Naive thymus-derived CD4-positive, alpha-beta T cell (primary cell): ENCODE data around the gene LARGE2. TPM values are rescaled to one million over a fixed set of nuclear protein-coding genes. Genes with fewer than 3 reads are reported as not detected.
A peak's percentile ranks its signal among the peaks of the same experiment; 100 is the strongest.

Experiments
- ATAC-seq: fragments of 150-1000 bp; cut with Tn5 transposase; 2 replicates; pipeline ENCODE4 v1.10.0; 2021; ENCODE audit warnings: mild to moderate bottlenecking, moderate library complexity
- CTCF ChIA-PET: fragments of 350-600 bp; sonication (Branson Sonifier 250); formaldehyde crosslinking; loops from one replicate; lab custom pipeline; 2021; ENCODE audit warnings: antibody characterized with exemption; lab: Charles Lee
- POLR2A ChIA-PET: fragments of 350-600 bp; sonication (Branson Sonifier 250); formaldehyde crosslinking; loops from one replicate; lab custom pipeline; 2021; ENCODE audit warnings: antibody characterized with exemption, inconsistent platforms; lab: Charles Lee
- DNase-seq, 9 donors: peaks; one replicate each; pipeline versions ENCODE4 v3.0.0 to v3.0.0-alpha.2; 2020 to 2022; ENCODE audit warnings: mixed read lengths in 1 of 9
- H3K27ac ChIP-seq: one replicate; pipeline ENCODE4 v1.7.0; 2013; ENCODE audit warnings: mild to moderate bottlenecking, low read depth, low read length, moderate library complexity
- H3K27me3 ChIP-seq, 2 donors: one replicate each; pipeline ENCODE4 v1.7.0; 2013; ENCODE audit warnings: low read length in 2 of 2, mild to moderate bottlenecking in 2 of 2, moderate library complexity in 2 of 2; ENCODE audit not compliant: control insufficient read depth in 2 of 2, insufficient read depth in 2 of 2
- H3K36me3 ChIP-seq, 3 experiments: 1 replicate in 2 of 3; 2 replicates in 1 of 3; pipeline ENCODE4 v1.7.0; 2013; ENCODE audit warnings: low read length in 3 of 3, mild to moderate bottlenecking in 3 of 3, moderate library complexity in 1 of 3; ENCODE audit not compliant: insufficient read depth in 3 of 3, control insufficient read depth in 2 of 3
- H3K4me1 ChIP-seq, 2 donors: one replicate each; pipeline ENCODE4 v1.7.0; 2013; ENCODE audit warnings: low read length in 2 of 2, mild to moderate bottlenecking in 2 of 2, moderate library complexity in 1 of 2; ENCODE audit not compliant: control insufficient read depth in 2 of 2, insufficient read depth in 2 of 2
- H3K4me3 ChIP-seq: 2 replicates; pipeline ENCODE4 v1.7.0; 2013; ENCODE audit warnings: mild to moderate bottlenecking, low read length
- H3K9me3 ChIP-seq, 3 experiments: 1 replicate in 2 of 3; 2 replicates in 1 of 3; pipeline ENCODE4 v1.7.0; 2013; ENCODE audit warnings: low read length in 3 of 3; ENCODE audit not compliant: control insufficient read depth in 2 of 3
- H3K27ac Mint-ChIP-seq, 9 donors: one replicate each; pipeline ENCODE4 v1.8.0; 2020 to 2022; ENCODE audit warnings: mixed read lengths in 9 of 9, mild to moderate bottlenecking in 8 of 9, moderate library complexity in 5 of 9, inconsistent platforms in 2 of 9
- H3K27me3 Mint-ChIP-seq, 5 donors: one replicate each; pipeline ENCODE4 v1.8.0; 2021 to 2022; ENCODE audit warnings: mixed read lengths in 5 of 5, mild to moderate bottlenecking in 1 of 5
- H3K36me3 Mint-ChIP-seq, 5 donors: one replicate each; pipeline ENCODE4 v1.8.0; 2020 to 2022; ENCODE audit warnings: mixed read lengths in 5 of 5, mild to moderate bottlenecking in 3 of 5, inconsistent platforms in 1 of 5
- H3K4me1 Mint-ChIP-seq, 7 donors: one replicate each; pipeline ENCODE4 v1.8.0; 2020 to 2022; ENCODE audit warnings: mixed read lengths in 7 of 7, mild to moderate bottlenecking in 3 of 7, inconsistent platforms in 1 of 7
- H3K4me3 Mint-ChIP-seq, 10 donors: one replicate each; pipeline ENCODE4 v1.8.0; 2020 to 2022; ENCODE audit warnings: mild to moderate bottlenecking in 10 of 10, mixed read lengths in 10 of 10, moderate library complexity in 6 of 10, inconsistent platforms in 2 of 10
- H3K9me3 Mint-ChIP-seq, 11 donors: one replicate each; pipeline ENCODE4 v1.8.0; 2020 to 2022; ENCODE audit warnings: mixed read lengths in 11 of 11, mild to moderate bottlenecking in 4 of 11, inconsistent platforms in 1 of 11, moderate library complexity in 1 of 11
- intact Hi-C, 2 donors: fragments of 100-400 bp; cut with micrococcal nuclease; formaldehyde crosslinking; loops; one replicate each; pipeline ENCODE4 v1.15.1; 2023
- polyA plus RNA-seq, 2 donors: library from polyadenylated mRNA; unstranded; fragments of 300-500 nt; fragmentation: Illumina TruSeq; gene quantifications; one replicate each; pipeline ENCODE4 v1.2.3, GENCODE V29; 2021
- total RNA-seq, 6 experiments: library from RNA in 5 of 6; stranded (reverse) in 5 of 6; gene quantifications; 1 replicate in 5 of 6; 2 replicates in 1 of 6; pipeline ENCODE4 v1.2.3 and lab custom pipeline; 2021 to 2026

LARGE2 gene
- total and polyA plus RNA-seq, 7 experiments from 2014 or later: 0.24 to 4.8 (median 1.6) TPM; not detected in 1

DNA sequence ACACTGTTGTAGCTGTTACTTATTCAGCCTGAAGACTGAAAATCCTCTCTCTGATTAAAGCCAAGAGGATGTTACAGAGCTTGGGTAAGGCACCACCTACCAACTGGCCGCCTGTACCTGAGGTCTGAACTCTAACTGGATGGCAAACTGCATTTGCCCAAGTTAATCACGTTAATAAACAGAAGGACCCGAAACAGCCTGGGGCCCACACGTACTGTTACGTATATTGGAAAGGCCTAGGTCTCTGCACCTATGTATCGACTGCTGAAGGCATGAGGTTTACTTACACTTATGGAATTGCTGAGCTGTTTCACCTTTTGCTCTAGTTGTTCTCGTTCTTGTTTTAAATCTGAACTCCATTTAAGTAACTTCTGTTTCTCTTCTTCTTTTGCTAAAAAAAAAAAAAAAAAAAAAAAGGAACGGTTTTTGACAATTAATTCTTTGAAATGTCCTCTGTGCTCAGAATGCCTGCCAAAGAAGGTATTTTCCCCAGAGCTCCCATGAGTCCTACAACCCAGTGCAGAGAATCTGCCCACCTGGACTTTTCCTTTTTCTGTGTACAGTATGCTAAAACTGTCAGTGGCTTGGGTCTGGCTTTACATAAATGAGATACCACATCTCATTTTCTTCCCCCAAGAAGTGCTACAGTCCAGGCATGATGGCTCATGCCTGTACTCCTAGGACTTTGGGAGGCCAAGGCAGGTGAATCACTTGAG lies 13.1 kb downstream of the LARGE2 start:
- Mint-ChIP-seq H3K27me3 (no peaks in the 10 kb centered on the region), H3K9me3 (no peaks in the 10 kb centered on the region), H3K27ac (no peak overlapping the region), H3K4me3 (no peak overlapping the region), H3K36me3 (peaks cover 0 to 33% (median 3%) of the 10 kb centered on the region in 5 donors), H3K4me1 (peaks cover 7 to 23% (median 11%) of the 10 kb centered on the region in 7 donors)
- DNase-seq: no peak
- no peak overlapping the region for H3K27ac ChIP-seq
- peaks cover 4 to 60% (median 14%) of the 10 kb centered on the region in 3 experiments for H3K36me3 ChIP-seq
- peaks cover 12 to 15% of the 10 kb centered on the region in 2 donors for H3K4me1 ChIP-seq
- H3K27me3 ChIP-seq: no peaks in the 10 kb centered on the region
- no peak overlapping the region for H3K4me3 ChIP-seq
- intact Hi-C loops: no loop called here
- H3K9me3 ChIP-seq: no peaks in the 10 kb centered on the region
- ATAC-seq: no peak
- CTCF ChIA-PET: interaction anchor here (0.5 to 1.3 kb wide), 2 partner anchors 29 to 98 kb away, joined by 3 to 5 read pairs; no protein-coding TSS in a partner anchor
- POLR2A ChIA-PET: no interaction called here

DNA sequence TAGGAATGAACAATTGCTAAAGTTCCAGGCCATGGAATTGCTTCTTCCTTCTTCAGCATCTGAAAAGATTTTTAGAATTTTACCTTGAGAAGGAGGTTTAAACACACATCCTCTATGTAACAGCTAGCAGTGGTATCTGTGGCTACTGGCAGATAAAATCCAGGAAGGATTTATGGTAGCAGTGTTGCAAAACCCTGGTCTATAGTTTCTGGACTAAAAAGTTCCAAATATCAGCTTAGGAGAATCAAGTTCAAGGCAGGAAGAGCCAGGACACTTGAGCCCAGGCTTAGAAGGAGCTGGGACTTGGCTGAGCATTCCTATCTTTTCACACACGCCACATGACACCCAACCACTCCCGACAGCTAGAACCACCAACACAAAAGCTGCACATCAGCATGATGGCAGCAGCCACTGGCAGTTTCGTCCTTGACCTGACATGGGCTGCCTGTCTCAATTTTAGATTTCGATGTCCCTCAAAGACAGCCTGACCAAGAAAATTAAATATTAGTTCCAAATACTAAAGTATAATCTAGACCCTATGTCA lies 14.1 kb downstream of the LARGE2 start:
- POLR2A ChIA-PET: no interaction called here
- CTCF ChIA-PET: interaction anchor here (1.3 kb wide), 1 partner anchor 28 kb away, joined by 5 read pairs; no protein-coding TSS in a partner anchor
- Histone ChIP-seq H3K27me3 (no peaks in the 10 kb centered on the region), H3K27ac (no peak overlapping the region), H3K9me3 (no peaks in the 10 kb centered on the region), H3K4me1 (peaks cover 2 to 4% of the 10 kb centered on the region in 2 donors), H3K4me3 (no peak overlapping the region), H3K36me3 (peaks cover 4 to 63% (median 14%) of the 10 kb centered on the region in 3 experiments)
- Mint-ChIP-seq H3K4me1 (peaks cover under 1 to 12% (median 2%) of the 10 kb centered on the region in 7 donors), H3K4me3 (no peak overlapping the region), H3K27me3 (no peaks in the 10 kb centered on the region), H3K27ac (peak overlapping the region in 1 of 9 donors; percentile 50), H3K9me3 (no peaks in the 10 kb centered on the region), H3K36me3 (peaks cover 0 to 31% (median 3%) of the 10 kb centered on the region in 5 donors)
- intact Hi-C loops: no loop called here
- no peak for DNase-seq
- no peak for ATAC-seq

DNA sequence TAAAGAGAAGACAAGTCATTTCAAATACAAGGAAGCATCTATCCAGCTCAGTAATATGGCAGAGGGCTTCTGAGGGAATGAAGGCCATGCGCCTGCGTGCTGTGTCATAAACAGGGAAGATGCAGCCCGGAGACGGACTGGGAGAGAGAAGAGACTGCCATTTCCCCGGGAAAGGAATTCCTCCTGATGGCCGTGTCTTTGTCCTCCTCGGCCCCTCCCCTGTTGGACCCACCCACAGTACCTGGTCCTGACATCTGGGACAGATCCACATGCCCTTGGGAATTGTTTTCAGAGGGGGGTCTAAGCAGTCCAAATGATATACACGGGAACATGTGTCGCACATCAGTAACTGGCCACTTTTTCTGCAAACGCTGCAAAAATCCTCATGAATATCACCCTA lies 15.5 kb downstream of the LARGE2 start:
- Histone ChIP-seq H3K27me3 (no peaks in the 10 kb centered on the region), H3K9me3 (no peaks in the 10 kb centered on the region), H3K27ac (no peak overlapping the region), H3K36me3 (peaks cover 4 to 60% (median 8%) of the 10 kb centered on the region in 3 experiments), H3K4me1 (no peaks in the 10 kb centered on the region), H3K4me3 (no peak overlapping the region)
- intact Hi-C loops: no loop called here
- Mint-ChIP-seq H3K27ac (no peak overlapping the region), H3K36me3 (peaks cover 0 to 42% (median 5%) of the 10 kb centered on the region in 5 donors), H3K9me3 (no peaks in the 10 kb centered on the region), H3K4me3 (no peak overlapping the region), H3K4me1 (no peaks in the 10 kb centered on the region), H3K27me3 (no peaks in the 10 kb centered on the region)
- ChIA-PET POLR2A (interaction anchor here (0.6 kb wide), 1 partner anchor 563 kb away, joined by 3 read pairs; no protein-coding TSS in a partner anchor), CTCF (no interaction called here)
- ATAC-seq: no peak
- no peak for DNase-seq

DNA sequence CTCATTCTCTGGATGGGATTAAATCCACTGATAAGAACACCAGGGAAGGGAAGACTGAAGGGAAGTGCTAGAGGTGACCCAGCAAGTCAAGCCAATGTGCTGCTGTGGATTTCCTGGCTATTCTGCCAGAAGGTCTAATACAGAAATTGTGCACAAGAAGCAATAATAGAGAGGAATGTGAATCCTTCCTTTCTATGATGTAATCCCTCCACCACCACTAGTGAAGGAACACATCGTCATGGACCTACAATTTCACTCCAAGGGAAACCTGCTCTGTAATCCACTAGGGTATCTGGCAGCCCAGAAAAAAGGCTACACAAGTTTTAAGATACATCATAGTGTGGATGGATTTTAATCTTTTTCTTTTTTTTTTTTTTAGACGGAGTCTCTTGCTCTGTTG lies 17.4 kb downstream of the LARGE2 start:
- H3K27ac Mint-ChIP-seq: no peak overlapping the region
- Histone ChIP-seq H3K4me3 (no peak overlapping the region), H3K9me3 (no peaks in the 10 kb centered on the region), H3K27ac (no peak overlapping the region), H3K27me3 (no peaks in the 10 kb centered on the region), H3K4me1 (no peaks in the 10 kb centered on the region), H3K36me3 (peaks cover 4 to 50% (median 5%) of the 10 kb centered on the region in 3 experiments)
- no peaks in the 10 kb centered on the region for H3K4me1 Mint-ChIP-seq
- ATAC-seq (no peak), DNase-seq (no peak)
- no peaks in the 10 kb centered on the region for H3K9me3 Mint-ChIP-seq
- H3K36me3 Mint-ChIP-seq: peaks cover 0 to 48% (median 12%) of the 10 kb centered on the region in 5 donors
- intact Hi-C loops: no loop called here
- ChIA-PET POLR2A (interaction anchor here (0.6 kb wide), 1 partner anchor 811 kb away, joined by 4 read pairs; no protein-coding TSS in a partner anchor), CTCF (no interaction called here)
- H3K4me3 Mint-ChIP-seq: no peak overlapping the region
- H3K27me3 Mint-ChIP-seq: no peaks in the 10 kb centered on the region

DNA sequence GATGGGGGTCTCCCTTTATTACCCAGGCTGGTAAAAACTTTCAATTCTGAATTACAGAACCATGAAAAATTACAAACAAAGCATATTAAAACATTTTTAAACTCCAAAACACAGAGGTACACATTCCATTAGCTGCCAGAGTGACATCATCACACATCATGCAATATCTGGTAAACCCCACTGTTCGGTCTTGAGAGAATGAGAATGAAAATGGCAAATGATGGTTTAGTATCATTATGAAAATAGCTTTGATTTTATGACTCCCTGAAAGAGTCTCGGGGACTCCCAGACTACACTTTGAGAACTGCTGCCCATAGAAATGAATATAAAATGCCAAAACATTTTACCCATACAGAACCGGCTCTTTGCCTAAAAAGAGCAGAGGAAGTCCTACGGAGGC lies 18.8 kb downstream of the LARGE2 start:
- Mint-ChIP-seq H3K4me1 (peaks cover 0 to 3% (median 0%) of the 10 kb centered on the region in 7 donors), H3K27ac (no peak overlapping the region), H3K27me3 (no peaks in the 10 kb centered on the region), H3K9me3 (no peaks in the 10 kb centered on the region), H3K4me3 (no peak overlapping the region), H3K36me3 (peaks cover 12 to 56% (median 19%) of the 10 kb centered on the region in 5 donors)
- Histone ChIP-seq H3K4me1 (no peaks in the 10 kb centered on the region), H3K27ac (no peak overlapping the region), H3K4me3 (no peak overlapping the region), H3K27me3 (no peaks in the 10 kb centered on the region), H3K36me3 (peaks cover 0 to 51% (median 16%) of the 10 kb centered on the region in 3 experiments), H3K9me3 (no peaks in the 10 kb centered on the region)
- POLR2A ChIA-PET: no interaction called here
- CTCF ChIA-PET: interaction anchor here (2.4 kb wide), 1 partner anchor 24 kb away, joined by 6 read pairs; no protein-coding TSS in a partner anchor
- DNase-seq (no peak), ATAC-seq (no peak)
- intact Hi-C loops: no loop called here

DNA sequence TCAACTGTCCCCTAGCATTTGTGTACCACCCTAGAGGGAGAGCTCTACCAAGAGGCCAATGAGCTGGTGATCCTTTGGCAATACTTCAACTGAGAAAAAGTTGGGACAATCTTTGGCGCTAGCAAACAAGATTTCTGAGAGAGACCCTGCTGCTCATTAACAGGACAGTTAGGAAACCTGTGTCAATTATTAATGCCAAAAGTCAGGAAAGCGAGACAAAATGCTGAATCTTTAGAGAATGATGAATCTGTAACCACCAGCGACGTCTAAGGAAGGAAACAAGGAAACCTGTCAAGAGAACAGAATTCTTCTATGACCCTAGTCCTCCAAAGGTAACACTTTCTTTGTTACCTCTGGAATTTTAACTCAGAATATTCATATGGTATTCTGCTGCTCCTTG lies 19.9 kb downstream of the LARGE2 start:
- Mint-ChIP-seq H3K4me3 (no peak overlapping the region), H3K4me1 (peaks cover 0 to 3% (median 0%) of the 10 kb centered on the region in 7 donors), H3K36me3 (peaks cover 12 to 53% (median 16%) of the 10 kb centered on the region in 5 donors), H3K27ac (peak overlapping the region in 1 of 9 donors; percentile 4), H3K27me3 (no peaks in the 10 kb centered on the region), H3K9me3 (no peaks in the 10 kb centered on the region)
- Histone ChIP-seq H3K27ac (no peak overlapping the region), H3K36me3 (peaks cover 1 to 51% (median 18%) of the 10 kb centered on the region in 3 experiments), H3K9me3 (no peaks in the 10 kb centered on the region), H3K4me1 (no peaks in the 10 kb centered on the region), H3K4me3 (no peak overlapping the region), H3K27me3 (no peaks in the 10 kb centered on the region)
- CTCF ChIA-PET: interaction anchor here (2.4 kb wide), 1 partner anchor 23 kb away, joined by 6 read pairs; no protein-coding TSS in a partner anchor
- POLR2A ChIA-PET: no interaction called here
- no peak for DNase-seq
- intact Hi-C loops: no loop called here
- no peak for ATAC-seq
